Upper lobe of right lung (tissue), 1 donor: Measurements from ENCODE around the gene MYL5. TPM values are rescaled to one million over a fixed set of nuclear protein-coding genes. Genes with fewer than 3 reads are reported as not detected.

Experiments
- ATAC-seq: fragments of 200-7000 bp; cut with Tn5 transposase; one replicate; pipeline ENCODE4 v1.9.1; 2020; ENCODE audit warnings: mild to moderate bottlenecking, moderate library complexity
- DNase-seq: peaks from one replicate; pipeline ENCODE4 v3.0.0-alpha.2; 2020
- H3K27ac ChIP-seq: fragments of 200-600 bp; one replicate; pipeline ENCODE4 v1.8.0; 2022
- H3K27me3 ChIP-seq: fragments of 200-600 bp; one replicate; pipeline ENCODE4 v1.8.0; 2022; ENCODE audit warnings: mild to moderate bottlenecking
- H3K36me3 ChIP-seq: fragments of 200-600 bp; one replicate; pipeline ENCODE4 v1.8.0; 2022
- H3K4me1 ChIP-seq: fragments of 200-600 bp; one replicate; pipeline ENCODE4 v1.8.0; 2022
- H3K4me3 ChIP-seq: fragments of 200-600 bp; one replicate; pipeline ENCODE4 v1.8.0; 2022; ENCODE audit warnings: mild to moderate bottlenecking
- H3K9me3 ChIP-seq: fragments of 200-600 bp; one replicate; pipeline ENCODE4 v1.8.0; 2022
- intact Hi-C: fragments of 100-400 bp; cut with DNase I; formaldehyde crosslinking; loops from one replicate; pipeline ENCODE4 v1.11.0; 2022
- total RNA-seq: library from RNA; stranded (reverse); fragmentation: NEBNext Ultra II Directional; extraction: Animal tissue kit (Norgen Biotek cat#: 25700); gene quantifications from one replicate; pipeline ENCODE4 v1.2.1, GENCODE V29; 2021
- TF ChIP-seq, protein P1 (sequence below): fragments of 200-600 bp; IDR thresholded peaks from one replicate; pipeline ENCODE4 v1.8.0; 2022; ENCODE audit warnings: antibody characterized with exemption
- donor health status: DM: no; HTN: yes; CAD: no; lungs with severe emphysema.

MYL5 gene
- total RNA-seq, 1 donor from 2014 or later = 9.7 TPM

DNA sequence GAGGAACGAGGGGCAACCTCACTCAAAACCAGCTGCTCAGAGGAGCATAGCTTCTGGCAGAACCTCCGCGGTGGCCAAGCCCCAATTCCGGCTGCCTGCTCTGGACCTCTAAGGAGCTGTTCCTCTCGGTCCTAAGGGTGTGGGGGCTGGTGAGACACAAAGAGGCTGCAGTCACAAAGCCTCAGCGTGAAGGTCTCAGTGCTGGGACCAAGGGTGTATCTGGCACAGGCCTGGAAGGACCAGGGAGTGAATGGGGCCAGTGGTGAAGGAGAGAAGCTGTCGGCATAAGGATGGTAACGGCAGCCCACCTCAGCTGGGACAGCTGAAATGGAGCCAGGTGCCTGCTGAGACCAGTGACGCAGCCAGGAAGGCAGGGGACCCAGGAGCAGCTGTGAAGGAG, 43.7 kb upstream of the MYL5 start:
- intact Hi-C loops = no loop called here
- Histone ChIP-seq H3K4me1 (no peaks in the 10 kb centered on the region), H3K27ac (no peak overlapping the region), H3K36me3 (no peaks in the 10 kb centered on the region), H3K9me3 (no peaks in the 10 kb centered on the region), H3K4me3 (no peak overlapping the region), H3K27me3 (peaks cover 6% of the 10 kb centered on the region)
- TF ChIP-seq, protein P1, sequence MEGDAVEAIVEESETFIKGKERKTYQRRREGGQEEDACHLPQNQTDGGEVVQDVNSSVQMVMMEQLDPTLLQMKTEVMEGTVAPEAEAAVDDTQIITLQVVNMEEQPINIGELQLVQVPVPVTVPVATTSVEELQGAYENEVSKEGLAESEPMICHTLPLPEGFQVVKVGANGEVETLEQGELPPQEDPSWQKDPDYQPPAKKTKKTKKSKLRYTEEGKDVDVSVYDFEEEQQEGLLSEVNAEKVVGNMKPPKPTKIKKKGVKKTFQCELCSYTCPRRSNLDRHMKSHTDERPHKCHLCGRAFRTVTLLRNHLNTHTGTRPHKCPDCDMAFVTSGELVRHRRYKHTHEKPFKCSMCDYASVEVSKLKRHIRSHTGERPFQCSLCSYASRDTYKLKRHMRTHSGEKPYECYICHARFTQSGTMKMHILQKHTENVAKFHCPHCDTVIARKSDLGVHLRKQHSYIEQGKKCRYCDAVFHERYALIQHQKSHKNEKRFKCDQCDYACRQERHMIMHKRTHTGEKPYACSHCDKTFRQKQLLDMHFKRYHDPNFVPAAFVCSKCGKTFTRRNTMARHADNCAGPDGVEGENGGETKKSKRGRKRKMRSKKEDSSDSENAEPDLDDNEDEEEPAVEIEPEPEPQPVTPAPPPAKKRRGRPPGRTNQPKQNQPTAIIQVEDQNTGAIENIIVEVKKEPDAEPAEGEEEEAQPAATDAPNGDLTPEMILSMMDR = no peak
- DNase-seq = peak; percentile 53
- no peak for ATAC-seq

DNA sequence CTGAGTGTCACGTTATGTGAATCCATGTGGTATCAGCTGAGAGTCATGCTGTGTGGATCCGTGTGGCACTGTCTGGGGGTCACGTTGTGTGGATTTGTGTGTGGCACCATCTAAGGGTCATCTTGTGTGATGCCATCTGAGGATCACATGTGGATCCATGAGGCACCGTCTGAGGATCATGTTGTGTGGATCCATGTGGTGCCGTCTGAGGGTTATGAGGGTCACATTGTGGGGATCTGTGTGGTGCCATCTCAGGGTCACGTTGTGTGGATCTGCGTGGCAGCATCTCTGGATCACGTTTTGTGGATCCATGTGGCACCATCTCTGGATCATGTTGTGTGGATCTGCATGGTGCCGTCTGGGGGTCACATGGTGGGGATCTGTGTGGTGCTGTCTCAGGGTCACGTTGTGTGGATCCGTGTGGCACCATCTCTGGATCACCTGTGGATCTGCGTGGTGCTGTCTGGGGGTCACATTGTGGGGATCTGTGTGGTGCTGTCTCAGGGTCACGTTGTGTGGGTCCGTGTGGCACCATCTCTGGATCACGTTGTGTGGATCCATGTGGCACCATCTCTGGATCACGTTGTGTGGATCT, 42.0 kb upstream of the MYL5 start:
- intact Hi-C loops = no loop called here
- no peaks in the 10 kb centered on the region for H3K36me3 ChIP-seq
- TF ChIP-seq, protein P1 = no peak
- DNase-seq = peak; percentile 22
- no peaks in the 10 kb centered on the region for H3K4me1 ChIP-seq
- no peak overlapping the region for H3K4me3 ChIP-seq
- peaks cover 6% of the 10 kb centered on the region for H3K27me3 ChIP-seq
- no peak overlapping the region for H3K27ac ChIP-seq
- no peak for ATAC-seq
- no peaks in the 10 kb centered on the region for H3K9me3 ChIP-seq

DNA sequence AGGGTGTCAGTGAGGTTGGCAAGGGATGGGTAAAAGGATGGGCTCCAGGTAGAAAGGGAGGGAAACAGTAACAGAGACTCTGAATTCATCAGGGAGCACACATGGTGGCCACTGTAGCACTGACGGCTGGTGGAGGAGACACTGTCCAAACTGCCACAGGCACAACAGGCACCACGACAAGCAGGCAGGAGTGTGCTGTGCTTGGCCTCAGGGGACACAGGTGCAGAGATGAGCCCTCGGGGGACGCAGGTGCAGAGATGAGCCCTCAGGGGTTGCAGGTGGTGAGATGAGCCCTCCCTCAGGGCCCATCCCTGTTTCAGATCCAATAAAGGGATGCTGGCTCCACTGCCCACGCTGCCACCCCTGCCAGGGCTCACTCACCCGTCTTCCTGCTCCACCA, 41.4 kb upstream of the MYL5 start:
- no peaks in the 10 kb centered on the region for H3K9me3 ChIP-seq
- ATAC-seq = no peak
- no peaks in the 10 kb centered on the region for H3K4me1 ChIP-seq
- no peak overlapping the region for H3K4me3 ChIP-seq
- no peaks in the 10 kb centered on the region for H3K36me3 ChIP-seq
- TF ChIP-seq, protein P1 = no peak
- peak; percentile 27 for DNase-seq
- intact Hi-C loops = no loop called here
- H3K27me3 ChIP-seq = peaks cover 6% of the 10 kb centered on the region
- no peak overlapping the region for H3K27ac ChIP-seq

DNA sequence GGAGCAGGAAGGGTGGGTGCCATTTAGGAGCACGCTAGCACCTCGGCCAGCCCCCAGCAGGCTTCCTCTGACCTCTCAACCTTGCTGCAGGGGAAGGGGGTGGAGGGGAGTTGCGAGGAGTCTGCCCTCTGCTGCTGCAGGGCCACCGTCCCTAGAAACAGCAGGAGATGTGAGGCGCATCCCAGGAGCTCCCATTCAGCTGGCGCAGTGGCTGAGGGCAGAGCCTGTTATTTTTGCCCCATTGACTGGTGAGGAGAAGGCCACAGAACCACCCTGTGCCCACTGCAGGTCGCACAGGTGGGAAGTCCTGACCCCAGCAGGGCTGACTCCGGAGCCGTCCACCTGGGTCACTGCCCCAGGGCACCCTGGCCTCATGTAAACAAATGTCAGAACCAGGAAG, 40.9 kb upstream of the MYL5 start:
- DNase-seq = peak; percentile 57
- Histone ChIP-seq H3K4me1 (no peaks in the 10 kb centered on the region), H3K27me3 (peaks cover 6% of the 10 kb centered on the region), H3K9me3 (no peaks in the 10 kb centered on the region), H3K4me3 (no peak overlapping the region), H3K36me3 (no peaks in the 10 kb centered on the region), H3K27ac (no peak overlapping the region)
- TF ChIP-seq, protein P1 = no peak
- intact Hi-C loops = no loop called here
- no peak for ATAC-seq

DNA sequence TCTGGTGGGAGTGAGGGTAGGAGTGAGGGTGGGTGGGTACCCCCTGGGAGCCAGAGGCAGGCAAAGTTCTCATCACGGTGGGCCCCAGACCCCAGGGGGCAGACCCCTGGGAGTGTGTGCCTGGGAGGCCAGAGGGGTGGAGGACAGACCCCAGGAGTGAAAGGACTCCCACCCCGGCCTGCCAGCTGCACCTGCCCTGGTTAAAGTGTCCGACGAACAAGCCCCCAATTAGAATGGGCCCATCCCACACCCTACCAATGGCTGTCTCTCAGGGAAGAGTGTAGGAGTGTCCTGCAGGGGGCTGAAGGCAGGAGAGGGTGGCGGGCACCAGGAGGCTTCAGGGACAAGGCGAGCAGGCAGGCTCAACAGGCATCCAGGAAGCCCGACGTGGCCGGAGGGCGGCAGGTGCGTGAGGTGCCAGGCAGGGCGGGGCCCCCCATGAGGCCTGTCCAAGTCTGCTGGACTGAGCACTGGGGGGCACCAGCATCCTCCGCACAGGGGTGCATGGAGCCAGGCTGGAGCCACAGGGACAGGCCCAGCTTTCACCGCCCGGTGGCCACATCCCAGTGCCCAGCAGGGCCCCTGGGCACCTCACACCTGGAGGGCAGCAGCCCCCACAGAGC, 40.3 kb upstream of the MYL5 start:
- no peaks in the 10 kb centered on the region for H3K4me1 ChIP-seq
- no peaks in the 10 kb centered on the region for H3K36me3 ChIP-seq
- TF ChIP-seq, protein P1 = no peak
- ATAC-seq = peak; percentile 9
- H3K4me3 ChIP-seq = no peak overlapping the region
- no peak overlapping the region for H3K27ac ChIP-seq
- peak; percentile 57 for DNase-seq
- intact Hi-C loops = no loop called here
- H3K27me3 ChIP-seq = peaks cover 6% of the 10 kb centered on the region
- H3K9me3 ChIP-seq = no peaks in the 10 kb centered on the region
